HL-60/S4 (cell line): ENCODE results near the gene ELL2.

ENCODE experiments used
- in situ Hi-C: fragments of 300-500 bp; cut with MboI; formaldehyde crosslinking; loops from 2 replicates; pipeline ENCODE4 v1.14.3; 2022; ENCODE audit warnings: low sequenced_read_pairs

Gene ELL2

GRCh38 chr5:95862671-95863382 is 98.8 kb downstream of the ELL2 start:
- in situ Hi-C loops: loop anchor here (25.0 kb wide), 1 partner anchor 474 kb away; no protein-coding TSS in a partner anchor

- in situ Hi-C loops: loop anchor here (25.0 kb wide), 1 partner anchor 475 kb away; no protein-coding TSS in a partner anchor
These were observed 99.6 kb downstream of the ELL2 start for GRCh38 chr5:95861864-95862561.

GRCh38 chr5:95861221-95861863 is 100.3 kb downstream of the ELL2 start:
- in situ Hi-C loops: loop anchor here (25.0 kb wide), 1 partner anchor 476 kb away; no protein-coding TSS in a partner anchor

GRCh38 chr5:95859661-95860060 is 102.0 kb downstream of the ELL2 start:
- in situ Hi-C loops: loop anchor here (25.0 kb wide), 1 partner anchor 478 kb away; no protein-coding TSS in a partner anchor

- in situ Hi-C loops: loop anchor here (25.0 kb wide), 1 partner anchor 478 kb away; no protein-coding TSS in a partner anchor
These were observed 102.7 kb downstream of the ELL2 start for GRCh38 chr5:95858661-95859595.

- in situ Hi-C loops: loop anchor here (25.0 kb wide), 1 partner anchor 479 kb away; no protein-coding TSS in a partner anchor
These were observed 103.6 kb downstream of the ELL2 start for GRCh38 chr5:95858023-95858461.

- in situ Hi-C loops: loop anchor here (25.0 kb wide), 1 partner anchor 480 kb away; no protein-coding TSS in a partner anchor
These were observed 104.3 kb downstream of the ELL2 start for GRCh38 chr5:95857185-95857945.

- in situ Hi-C loops: loop anchor here (25.0 kb wide), 1 partner anchor 481 kb away; no protein-coding TSS in a partner anchor
These were observed 105.1 kb downstream of the ELL2 start for GRCh38 chr5:95856501-95856981.

GRCh38 chr5:95853490-95853889 is 108.2 kb downstream of the ELL2 start:
- in situ Hi-C loops: loop anchor here (25.0 kb wide), 1 partner anchor 484 kb away; no protein-coding TSS in a partner anchor

GRCh38 chr5:95852567-95852966 is 109.1 kb downstream of the ELL2 start:
- in situ Hi-C loops: loop anchor here (25.0 kb wide), 1 partner anchor 485 kb away; no protein-coding TSS in a partner anchor

GRCh38 chr5:95851141-95851540 is 110.5 kb downstream of the ELL2 start:
- in situ Hi-C loops: loop anchor here (25.0 kb wide), 1 partner anchor 486 kb away; no protein-coding TSS in a partner anchor

GRCh38 chr5:95850391-95850894 is 111.2 kb downstream of the ELL2 start:
- in situ Hi-C loops: loop anchor here (25.0 kb wide), 1 partner anchor 487 kb away; no protein-coding TSS in a partner anchor

- in situ Hi-C loops: loop anchor here (10.0 to 25.0 kb wide), 2 partner anchors 184 to 561 kb away; partner anchors contain the start of gene MCTP1
These were observed 113.0 kb downstream of the ELL2 start for GRCh38 chr5:95848701-95849100.

GRCh38 chr5:95847261-95847592 is 114.4 kb downstream of the ELL2 start:
- in situ Hi-C loops: loop anchor here (10.0 to 25.0 kb wide), 2 partner anchors 182 to 560 kb away; partner anchors contain the start of gene MCTP1

- in situ Hi-C loops: loop anchor here (10.0 to 25.0 kb wide), 2 partner anchors 182 to 559 kb away; partner anchors contain the start of gene MCTP1
These were observed 114.9 kb downstream of the ELL2 start for GRCh38 chr5:95846554-95847260.

GRCh38 chr5:95845391-95845790 is 116.3 kb downstream of the ELL2 start:
- in situ Hi-C loops: loop anchor here (10.0 to 25.0 kb wide), 2 partner anchors 181 to 558 kb away; partner anchors contain the start of gene MCTP1

GRCh38 chr5:95843733-95844223 is 117.9 kb downstream of the ELL2 start:
- in situ Hi-C loops: loop anchor here (5.0 to 25.0 kb wide), 3 partner anchors 66 to 556 kb away; partner anchors contain the start of gene MCTP1
